Thyroid gland (tissue), 4 donors: ENCODE results near the gene DNAH9. TPM values are rescaled to one million over a fixed set of nuclear protein-coding genes. Genes with fewer than 3 reads are reported as not detected.

Experiments
- DNase-seq, 2 donors: peaks; one replicate each; pipeline ENCODE4 v3.0.0-alpha.2; 2019
- H3K27ac ChIP-seq, 3 donors: fragments of 200-600 bp; sonication (generic); 1 replicate in 2 of 3; 2 replicates in 1 of 3; pipeline ENCODE4 v1.5.1; 2016 to 2019; ENCODE audit warnings: mild to moderate bottlenecking in 1 of 3, moderate library complexity in 1 of 3
- H3K27me3 ChIP-seq: fragments of 200-600 bp; sonication (generic); one replicate; pipeline ENCODE4 v1.5.1; 2019
- H3K36me3 ChIP-seq, 2 donors: fragments of 200-600 bp; sonication (generic); one replicate each; pipeline ENCODE4 v1.5.1; 2016 to 2019
- H3K4me1 ChIP-seq, 2 donors: fragments of 200-600 bp; sonication (generic); one replicate each; pipeline ENCODE4 v1.5.1; 2017 to 2019
- H3K4me3 ChIP-seq, 3 donors: fragments of 200-600 bp; sonication (generic); replicated peaks in 1 of 3; 1 replicate in 2 of 3; 2 replicates in 1 of 3; pipeline ENCODE4 v1.5.1; 2016; ENCODE audit warnings: mild to moderate bottlenecking in 1 of 3
- H3K9me3 ChIP-seq: fragments of 200-600 bp; sonication (generic); one replicate; pipeline ENCODE4 v1.5.1; 2017
- CTCF ChIP-seq, 6 experiments: fragments of 200-600 bp in 3 of 6; fragments of 450-650 bp in 3 of 6; sonication (generic) in 3 of 6; IDR thresholded peaks; one replicate each; pipeline ENCODE4 v1.5.1; 2016 to 2019; ENCODE audit warnings: antibody characterized with exemption in 6 of 6, mild to moderate bottlenecking in 2 of 6, inconsistent platforms in 1 of 6, moderate library complexity in 1 of 6
- POLR2A ChIP-seq, 2 donors: fragments of 450-650 bp; IDR thresholded peaks; one replicate each; pipeline ENCODE4 v1.6.1; 2017; ENCODE audit warnings: antibody characterized with exemption in 2 of 2, mild to moderate bottlenecking in 2 of 2, moderate library complexity in 1 of 2
- WGBS, 2 donors: methylation state at CpG; one replicate each; pipeline ENCODE4 v1.1.5; 2017; 5-methylcytosine and 5-hydroxymethylcytosine counted together
- intact Hi-C: fragments of 100-400 bp; cut with DNase I; formaldehyde crosslinking; loops from one replicate; pipeline ENCODE4 v1.15.1; 2023
- total RNA-seq, 4 donors: library from RNA; depleted of rRNA; stranded (reverse); fragments of >200 nt; gene quantifications; one replicate each; pipeline ENCODE4 v1.2.3, GENCODE V29; 2016

Gene DNAH9
- total RNA-seq, 4 donors from 2014 or later: under 0.01 to 4.3 (median 2.3) TPM

GRCh38 chr17:11559601-11560000, 38.7 kb upstream of the DNAH9 start:
- no peaks in the 10 kb centered on the region for H3K27me3 ChIP-seq
- no peak overlapping the region for H3K27ac ChIP-seq
- DNase-seq: no peak
- TF ChIP-seq POLR2A (IDR thresholded peaks at IDR 0.05) (no peak), CTCF (IDR thresholded peaks at IDR 0.05) (no peak)
- no peaks in the 10 kb centered on the region for H3K4me1 ChIP-seq
- H3K36me3 ChIP-seq: no peaks in the 10 kb centered on the region
- no peaks in the 10 kb centered on the region for H3K9me3 ChIP-seq
- intact Hi-C loops: no loop called here
- H3K4me3 ChIP-seq: no peak overlapping the region
- WGBS, 2 donors: 68 to 84% methylated on average over 7 of the region's 7 CpGs

GRCh38 chr17:11561281-11561680, 37.0 kb upstream of the DNAH9 start:
- no peak for DNase-seq
- Histone ChIP-seq H3K36me3 (no peaks in the 10 kb centered on the region), H3K4me1 (no peaks in the 10 kb centered on the region), H3K27ac (no peak overlapping the region), H3K4me3 (no peak overlapping the region), H3K9me3 (no peaks in the 10 kb centered on the region), H3K27me3 (no peaks in the 10 kb centered on the region)
- TF ChIP-seq POLR2A (IDR thresholded peaks at IDR 0.05): no peak
- no peak for TF ChIP-seq CTCF (IDR thresholded peaks at IDR 0.05)
- intact Hi-C loops: no loop called here
- WGBS, 2 donors: 88 to 89% methylated on average over 1 of the region's 1 CpG

- no peak for DNase-seq
- no peak overlapping the region for H3K27ac ChIP-seq
- 88 to 90% methylated on average over 2 of the region's 2 CpGs for WGBS, 2 donors
Measured at GRCh38 chr17:11561702-11562101, 36.6 kb upstream of the DNAH9 start.

GRCh38 chr17:11564589-11565380, 33.5 kb upstream of the DNAH9 start:
- no peak for DNase-seq
- Histone ChIP-seq H3K4me1 (no peaks in the 10 kb centered on the region), H3K27ac (no peak overlapping the region), H3K36me3 (no peaks in the 10 kb centered on the region), H3K9me3 (no peaks in the 10 kb centered on the region), H3K4me3 (no peak overlapping the region), H3K27me3 (no peaks in the 10 kb centered on the region)
- TF ChIP-seq POLR2A (IDR thresholded peaks at IDR 0.05): no peak
- no peak for TF ChIP-seq CTCF (IDR thresholded peaks at IDR 0.05)
- intact Hi-C loops: no loop called here
- WGBS, 2 donors: 36 to 44% methylated on average over 3 of the region's 3 CpGs

More at GRCh38 chr17:11561702-11562101, 36.6 kb upstream of the DNAH9 start:
- H3K9me3 ChIP-seq: no peaks in the 10 kb centered on the region
- no peaks in the 10 kb centered on the region for H3K27me3 ChIP-seq
- no peak for TF ChIP-seq POLR2A (IDR thresholded peaks at IDR 0.05)
- TF ChIP-seq CTCF (IDR thresholded peaks at IDR 0.05): no peak
- no peak overlapping the region for H3K4me3 ChIP-seq
- no peaks in the 10 kb centered on the region for H3K36me3 ChIP-seq
- intact Hi-C loops: no loop called here
- no peaks in the 10 kb centered on the region for H3K4me1 ChIP-seq

GRCh38 chr17:11565591-11565990, 32.7 kb upstream of the DNAH9 start:
- Histone ChIP-seq H3K4me1 (no peaks in the 10 kb centered on the region), H3K27me3 (no peaks in the 10 kb centered on the region), H3K36me3 (no peaks in the 10 kb centered on the region), H3K9me3 (no peaks in the 10 kb centered on the region), H3K27ac (no peak overlapping the region), H3K4me3 (no peak overlapping the region)
- TF ChIP-seq POLR2A (IDR thresholded peaks at IDR 0.05): no peak
- no peak for TF ChIP-seq CTCF (IDR thresholded peaks at IDR 0.05)
- WGBS, 2 donors: 62 to 74% methylated on average over 4 of the region's 4 CpGs
- intact Hi-C loops: no loop called here
- no peak for DNase-seq
